HG03103 (cell line): Measurements from ENCODE around the gene FASN.
A peak's percentile ranks its signal among the peaks of the same experiment; 100 is the strongest.

ENCODE experiments used
- ATAC-seq: cut with Tn5 transposase; IDR thresholded peaks from one replicate; pipeline ENCODE4 v1.9.1; 2021; ENCODE audit warnings: low read depth; ENCODE audit not compliant: unreplicated experiment

The FASN gene

GRCh38 chr17:82118168-82118814, 20.3 kb upstream of the FASN start:
- no peak for ATAC-seq

GRCh38 chr17:82117139-82118090, 19.4 kb upstream of the FASN start:
- ATAC-seq: no peak

DNA sequence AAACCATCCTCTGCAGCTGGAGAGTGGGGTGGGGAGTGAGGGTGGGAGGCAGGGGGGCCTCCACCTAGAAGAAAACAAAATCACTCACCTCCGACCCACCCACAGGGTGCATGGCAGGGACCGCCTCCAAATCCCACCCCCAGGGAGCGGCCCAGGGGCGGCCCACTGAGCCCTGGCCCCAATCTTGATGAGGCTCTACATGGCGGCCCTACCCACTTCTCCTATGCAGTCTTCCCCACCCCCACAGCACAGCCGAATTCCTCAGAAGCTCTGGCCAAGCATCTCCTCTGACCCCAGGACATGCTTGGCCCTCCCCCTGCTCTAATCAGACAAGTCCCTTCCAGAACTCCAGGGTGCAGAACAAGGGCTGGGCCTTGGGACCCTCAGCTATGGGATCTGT, 18.2 kb upstream of the FASN start:
- ATAC-seq: no peak

DNA sequence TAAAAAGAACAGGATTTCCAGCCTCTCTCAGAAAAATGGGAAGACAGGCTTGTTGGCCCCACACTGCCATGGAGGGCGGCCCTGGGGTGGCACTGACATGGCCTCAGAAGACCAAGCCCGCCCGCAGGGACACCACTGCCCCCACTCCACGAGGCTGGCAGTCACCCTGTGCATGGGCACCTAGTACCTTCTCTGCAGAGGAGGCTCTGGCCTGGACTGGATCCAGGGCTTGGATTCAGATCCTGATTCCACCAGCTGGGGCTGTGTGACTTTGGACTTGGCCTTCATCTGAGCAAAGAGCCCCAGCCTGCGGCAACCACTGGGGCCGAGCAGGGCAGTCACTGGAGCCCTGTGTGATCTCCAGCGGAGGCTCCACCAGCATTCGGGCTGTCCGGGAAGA, 16.8 kb upstream of the FASN start:
- ATAC-seq: no peak

- ATAC-seq: no peak
These were observed 16.4 kb upstream of the FASN start for GRCh38 chr17:82114447-82114846.

DNA sequence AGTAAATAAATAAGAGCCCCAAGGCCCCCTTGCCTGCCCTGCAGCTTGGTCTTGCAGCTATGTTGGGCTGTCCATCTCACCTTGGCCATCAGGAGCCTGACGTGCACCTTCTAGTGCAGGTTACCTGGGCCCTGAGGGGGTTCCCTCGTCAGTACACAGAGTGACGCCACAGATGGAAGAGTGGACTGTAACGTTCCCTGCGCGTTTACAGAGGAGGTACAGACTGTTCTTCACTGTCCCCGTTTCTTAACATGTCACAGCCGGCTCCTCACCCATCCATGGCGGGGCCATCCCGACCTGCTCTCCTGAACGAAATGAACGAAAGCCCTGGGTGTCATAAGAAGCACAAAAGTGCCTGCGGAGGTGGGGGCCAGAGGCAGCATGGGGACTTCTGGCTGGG, 15.9 kb upstream of the FASN start:
- no peak for ATAC-seq

GRCh38 chr17:82113422-82113821, 15.4 kb upstream of the FASN start:
- no peak for ATAC-seq

GRCh38 chr17:82112914-82113311, 14.9 kb upstream of the FASN start:
- ATAC-seq: no peak

DNA sequence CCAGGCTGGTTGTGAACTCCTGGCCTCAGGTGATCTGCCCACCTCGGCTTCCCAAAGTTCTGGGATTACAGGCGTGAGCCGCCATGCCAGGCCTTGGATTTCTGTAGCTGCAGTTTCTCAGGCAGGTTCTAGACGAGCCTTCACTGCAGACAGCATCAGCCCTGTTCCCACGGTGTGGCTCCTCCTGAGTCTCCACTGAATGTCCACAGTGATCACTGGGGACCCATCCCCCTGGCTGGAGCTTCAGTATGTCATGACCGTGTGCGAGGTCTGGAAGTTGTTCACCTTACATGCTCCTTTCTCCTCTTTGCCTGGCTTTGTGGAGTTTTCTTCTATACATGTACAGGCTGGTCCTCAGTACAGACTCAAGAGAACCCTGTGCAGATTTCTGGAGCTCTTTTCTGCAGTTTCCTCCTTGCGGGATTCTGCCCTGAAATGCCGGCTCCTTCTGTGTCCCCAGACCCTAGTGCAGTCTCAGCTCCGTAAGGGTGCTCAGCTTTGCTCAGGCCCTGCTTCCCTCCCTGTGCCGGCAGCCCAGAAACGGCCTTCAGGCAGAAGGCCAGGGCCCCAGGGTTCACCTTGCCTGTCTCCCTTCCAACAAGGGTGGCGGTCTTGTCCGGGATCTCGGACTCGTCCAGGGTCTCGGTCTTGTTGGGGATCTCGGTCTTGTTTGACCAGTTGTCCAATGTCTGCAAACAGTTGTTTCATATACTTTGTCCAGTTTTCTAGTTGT, 14.3 kb upstream of the FASN start:
- no peak for ATAC-seq

GRCh38 chr17:82110298-82110697, 12.3 kb upstream of the FASN start:
- ATAC-seq: no peak

GRCh38 chr17:82108961-82109475, 11.0 kb upstream of the FASN start:
- no peak for ATAC-seq

DNA sequence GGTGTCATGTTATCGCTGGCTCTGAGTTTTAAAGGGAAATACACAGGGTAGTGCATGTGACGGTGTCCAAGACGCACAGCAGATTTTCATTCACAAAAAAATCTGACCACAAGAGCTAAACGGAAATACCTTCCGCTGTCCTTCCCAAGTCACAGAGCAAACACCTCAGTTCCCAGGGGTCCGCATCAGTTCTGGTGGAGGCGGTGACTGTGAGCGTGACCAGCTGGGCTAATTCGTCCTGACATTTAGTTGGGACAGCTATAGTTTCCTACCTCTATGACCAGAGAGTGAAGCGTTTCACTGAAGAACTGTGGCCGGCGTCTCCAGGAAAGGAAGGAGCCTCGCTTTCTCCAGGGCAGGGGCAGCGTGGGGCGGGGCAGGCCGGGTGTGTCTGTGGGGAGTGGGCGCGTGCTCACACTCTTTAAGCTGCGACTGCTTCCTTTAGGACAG, 10.5 kb upstream of the FASN start:
- ATAC-seq: no peak

DNA sequence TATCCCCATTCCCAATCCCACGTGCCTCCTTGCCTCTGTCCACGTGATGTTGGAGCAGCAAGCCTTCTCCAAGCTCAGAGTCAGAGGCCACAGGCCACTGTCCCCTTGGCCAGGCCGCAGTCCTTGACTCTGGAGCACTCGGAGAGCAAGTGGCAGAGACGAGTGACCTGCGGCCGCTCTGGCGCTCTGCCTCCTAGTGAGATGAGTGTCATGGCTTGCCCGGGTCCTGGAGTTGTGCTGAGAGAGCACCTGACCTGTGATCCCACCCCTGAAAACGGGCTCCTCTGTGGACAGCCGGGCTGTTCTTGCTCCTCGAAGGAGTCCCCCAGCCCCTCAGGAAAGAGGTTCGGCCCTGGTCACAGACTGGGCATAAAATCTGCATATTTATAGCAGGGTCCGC, 10.0 kb upstream of the FASN start:
- no peak for ATAC-seq

- ATAC-seq: no peak
These were observed 9.4 kb upstream of the FASN start for GRCh38 chr17:82107341-82107860.

- ATAC-seq: no peak
These were observed 8.8 kb upstream of the FASN start for GRCh38 chr17:82106688-82107305.

- ATAC-seq: peak; percentile 70
These were observed 8.0 kb upstream of the FASN start for GRCh38 chr17:82105882-82106687.

DNA sequence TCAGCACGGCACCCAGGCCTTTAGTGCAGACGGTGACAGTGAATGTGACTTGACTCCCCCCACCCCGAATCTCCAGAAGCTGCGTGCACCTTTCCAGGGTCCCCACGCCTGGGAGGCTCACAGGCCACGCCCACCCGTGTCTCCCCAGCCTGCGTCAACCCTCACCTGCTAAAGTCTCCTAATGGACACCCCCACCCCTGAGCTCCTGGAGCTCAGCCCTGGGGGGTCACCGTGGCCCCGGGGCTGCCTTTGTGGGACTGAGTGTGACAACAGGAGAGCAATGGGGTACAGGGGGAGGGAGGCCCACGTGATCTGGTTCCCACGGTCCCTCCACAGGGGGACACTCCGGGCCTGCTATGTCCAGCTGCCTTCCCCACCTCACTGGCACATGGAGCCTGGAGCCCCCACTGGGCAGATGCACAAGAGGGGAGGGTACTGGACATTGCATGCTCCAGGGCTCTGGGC, 7.4 kb upstream of the FASN start:
- no peak for ATAC-seq

DNA sequence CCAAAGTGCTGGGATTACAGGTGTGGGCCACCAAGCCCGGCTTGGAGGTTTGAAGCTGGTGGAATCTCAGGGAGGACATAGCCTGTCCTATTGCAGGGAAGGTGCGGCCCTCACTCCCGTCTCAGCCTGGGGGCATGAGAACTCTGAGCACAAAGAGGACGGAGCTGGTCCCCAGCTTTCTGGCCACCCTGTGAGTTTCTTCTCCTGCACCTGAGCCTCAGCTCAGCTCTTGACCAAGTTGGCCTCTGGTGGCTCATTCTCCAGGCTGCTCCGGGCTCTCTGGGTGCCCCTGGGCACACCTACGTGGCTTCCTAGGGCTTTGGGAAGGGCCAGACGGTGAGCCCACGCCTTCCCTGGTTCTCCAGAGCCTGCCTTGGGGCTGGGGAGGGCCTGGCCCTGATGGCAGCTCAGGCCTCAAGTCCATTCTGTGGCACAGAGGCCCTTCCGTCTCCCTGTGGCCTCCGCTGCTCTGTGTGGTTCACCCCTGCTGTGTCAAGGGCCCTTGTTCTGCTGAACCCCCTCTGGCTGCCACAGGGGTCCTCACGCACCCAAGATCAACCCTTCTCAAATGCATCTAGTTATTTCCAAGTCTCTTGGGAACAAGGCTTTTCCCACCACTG, 6.9 kb upstream of the FASN start:
- ATAC-seq: no peak
